Thymus (tissue), 11 donors: ENCODE results near the gene NEU4. TPM values are rescaled to one million over a fixed set of nuclear protein-coding genes. Genes with fewer than 3 reads are reported as not detected.

ENCODE experiments used
- DNase-seq, 9 donors: peaks; one replicate each; pipeline ENCODE4 v3.0.0-alpha.2; 2013; ENCODE audit warnings: low spot score in 9 of 9, low read depth in 6 of 9, missing footprints in 1 of 9
- H3K27ac ChIP-seq, 2 donors: one replicate each; pipeline ENCODE4 v1.5.1; 2013; ENCODE audit warnings: control low read depth in 1 of 2, low read depth in 1 of 2, low read length in 1 of 2, mild to moderate bottlenecking in 1 of 2, moderate library complexity in 1 of 2
- H3K27me3 ChIP-seq, 2 donors: one replicate each; pipeline ENCODE4 v1.5.1; 2013; ENCODE audit warnings: low read length in 1 of 2; ENCODE audit not compliant: control insufficient read depth in 2 of 2, insufficient read depth in 1 of 2
- H3K36me3 ChIP-seq, 2 donors: one replicate each; pipeline ENCODE4 v1.5.1; 2013; ENCODE audit warnings: low read length in 1 of 2, mild to moderate bottlenecking in 1 of 2, moderate library complexity in 1 of 2; ENCODE audit not compliant: control insufficient read depth in 2 of 2, insufficient read depth in 2 of 2
- H3K4me1 ChIP-seq, 2 donors: one replicate each; pipeline ENCODE4 v1.5.1; 2013; ENCODE audit warnings: low read length in 2 of 2; ENCODE audit not compliant: control insufficient read depth in 2 of 2, insufficient read depth in 2 of 2
- H3K4me3 ChIP-seq, 2 donors: one replicate each; pipeline ENCODE4 v1.5.1; 2013; ENCODE audit warnings: low read length in 2 of 2, control low read depth in 1 of 2, mild to moderate bottlenecking in 1 of 2
- H3K9me3 ChIP-seq, 2 donors: one replicate each; pipeline ENCODE4 v1.5.1; 2013; ENCODE audit warnings: low read length in 1 of 2, mild to moderate bottlenecking in 1 of 2; ENCODE audit not compliant: control insufficient read depth in 2 of 2, insufficient read depth in 1 of 2
- WGBS: extraction: QIAGEN DNeasy Blood & Tissue Kit; methylation state at CpG from one replicate; pipeline ENCODE4 v1.1.7; 2013; 5-methylcytosine and 5-hydroxymethylcytosine counted together
- polyA plus RNA-seq: library from polyadenylated mRNA; stranded (reverse); fragments of 200-250 nt; gene quantifications from one replicate; pipeline ENCODE4 v1.2.3, GENCODE V29; 2013
- total RNA-seq: library from RNA; stranded (reverse); fragments of 120-200 nt; gene quantifications from one replicate; pipeline ENCODE4 v1.2.4, GENCODE V29; 2013
- donor health status: healthy.

NEU4 gene
- total and polyA plus RNA-seq, 2 donors: 0.05 to 1.1 TPM

GRCh38 chr2:241767464-241768250, 41.3 kb upstream of the NEU4 start:
- Histone ChIP-seq H3K4me3 (no peak overlapping the region), H3K36me3 (peaks cover 0 to 8% of the 10 kb centered on the region in 2 donors), H3K27me3 (no peaks in the 10 kb centered on the region), H3K27ac (no peak overlapping the region), H3K9me3 (no peaks in the 10 kb centered on the region), H3K4me1 (peaks cover 0 to 16% of the 10 kb centered on the region in 2 donors)
- 96% methylated on average over 37 of the region's 37 CpGs for WGBS
- no peak for DNase-seq

- no peak for DNase-seq
- H3K4me3 ChIP-seq: no peak overlapping the region
- 96% methylated on average over 29 of the region's 29 CpGs for WGBS
Measured at GRCh38 chr2:241768251-241768711, 40.7 kb upstream of the NEU4 start.

GRCh38 chr2:241768850-241769249, 40.1 kb upstream of the NEU4 start:
- Histone ChIP-seq H3K27me3 (no peaks in the 10 kb centered on the region), H3K27ac (no peak overlapping the region), H3K36me3 (peaks cover 0 to 5% of the 10 kb centered on the region in 2 donors), H3K4me3 (no peak overlapping the region), H3K9me3 (no peaks in the 10 kb centered on the region), H3K4me1 (peaks cover 0 to 25% of the 10 kb centered on the region in 2 donors)
- no peak for DNase-seq
- whole genome bisulfite sequencing: 96% methylated on average over 11 of the region's 11 CpGs

More at GRCh38 chr2:241768251-241768711, 40.7 kb upstream of the NEU4 start:
- Histone ChIP-seq H3K36me3 (peaks cover 0 to 8% of the 10 kb centered on the region in 2 donors), H3K27me3 (no peaks in the 10 kb centered on the region), H3K4me1 (peaks cover 0 to 21% of the 10 kb centered on the region in 2 donors), H3K9me3 (no peaks in the 10 kb centered on the region), H3K27ac (no peak overlapping the region)

GRCh38 chr2:241769819-241770184, 39.2 kb upstream of the NEU4 start:
- H3K9me3 ChIP-seq: no peaks in the 10 kb centered on the region
- DNase-seq: no peak
- WGBS: 95% methylated on average over 13 of the region's 13 CpGs
- peaks cover 0 to 5% of the 10 kb centered on the region in 2 donors for H3K36me3 ChIP-seq
- H3K4me3 ChIP-seq: no peak overlapping the region
- peaks cover 0 to 25% of the 10 kb centered on the region in 2 donors for H3K4me1 ChIP-seq
- no peak overlapping the region for H3K27ac ChIP-seq
- no peaks in the 10 kb centered on the region for H3K27me3 ChIP-seq

GRCh38 chr2:241770185-241770935, 38.6 kb upstream of the NEU4 start:
- H3K27ac ChIP-seq: no peak overlapping the region
- peaks cover 0 to 5% of the 10 kb centered on the region in 2 donors for H3K36me3 ChIP-seq
- WGBS: 91% methylated on average over 27 of the region's 27 CpGs
- H3K9me3 ChIP-seq: no peaks in the 10 kb centered on the region
- DNase-seq: no peak
- peaks cover 0 to 25% of the 10 kb centered on the region in 2 donors for H3K4me1 ChIP-seq
- no peaks in the 10 kb centered on the region for H3K27me3 ChIP-seq
- no peak overlapping the region for H3K4me3 ChIP-seq

GRCh38 chr2:241770936-241771285, 38.1 kb upstream of the NEU4 start:
- WGBS: 95% methylated on average over 12 of the region's 12 CpGs
- H3K27ac ChIP-seq: no peak overlapping the region
- H3K9me3 ChIP-seq: no peaks in the 10 kb centered on the region
- H3K4me3 ChIP-seq: no peak overlapping the region
- H3K36me3 ChIP-seq: peaks cover 0 to 5% of the 10 kb centered on the region in 2 donors
- DNase-seq: no peak
- no peaks in the 10 kb centered on the region for H3K27me3 ChIP-seq
- H3K4me1 ChIP-seq: peaks cover 0 to 25% of the 10 kb centered on the region in 2 donors

- peak overlapping the region in 1 of 2 donors; percentile 26 for H3K27ac ChIP-seq
- no peak for DNase-seq
- H3K4me3 ChIP-seq: no peak overlapping the region
- whole genome bisulfite sequencing: 90% methylated on average over 38 of the region's 38 CpGs
- H3K36me3 ChIP-seq: peaks cover 0 to 5% of the 10 kb centered on the region in 2 donors
- no peaks in the 10 kb centered on the region for H3K9me3 ChIP-seq
- H3K4me1 ChIP-seq: peaks cover 0 to 25% of the 10 kb centered on the region in 2 donors
- no peaks in the 10 kb centered on the region for H3K27me3 ChIP-seq
Measured at GRCh38 chr2:241771286-241772062, 37.5 kb upstream of the NEU4 start.

GRCh38 chr2:241772063-241772499, 36.9 kb upstream of the NEU4 start:
- Histone ChIP-seq H3K4me3 (no peak overlapping the region), H3K4me1 (peaks cover 0 to 25% of the 10 kb centered on the region in 2 donors), H3K27me3 (no peaks in the 10 kb centered on the region), H3K27ac (peak overlapping the region in 1 of 2 donors; percentile 26), H3K36me3 (peaks cover 0 to 5% of the 10 kb centered on the region in 2 donors), H3K9me3 (no peaks in the 10 kb centered on the region)
- peak in 8 of 9 donors; percentile 7 to 72 (median 38) for DNase-seq
- WGBS: 33% methylated on average over 9 of the region's 9 CpGs
